ENCODE measurements around the gene SNAPC4. TPM values are rescaled to one million over a fixed set of nuclear protein-coding genes. Genes with fewer than 3 reads are reported as not detected.

The SNAPC4 gene
- total RNA-seq, 1 experiment from 2014 or later: 29.7 TPM

GRCh38 chr9:136351252-136351800 lies 48.6 kb downstream of the SNAPC4 start:
- Histone ChIP-seq H3K23me2 (ENCODE audit: insufficient read length, low read depth, low read length, poor library complexity, severe bottlenecking) (no peaks in the 10 kb centered on the region), H3K4me2 (ENCODE audit: insufficient read depth, insufficient read length, low read length) (no peak overlapping the region), H2BK5ac (ENCODE audit: insufficient read length, low read length) (no peak overlapping the region), H4K5ac (ENCODE audit: insufficient read length, low read depth, low read length) (no peak overlapping the region), H2BK12ac (ENCODE audit: insufficient read length, low read depth, low read length) (no peak overlapping the region), H3K14ac (ENCODE audit: insufficient read depth, low read length) (no peak overlapping the region; the same call in 1 of the 2 replicates), H2AK5ac (ENCODE audit: insufficient read length, low read length) (no peak overlapping the region), H3K27me3 (ENCODE audit: insufficient read depth, low read length) (no peaks in the 10 kb centered on the region), H4K20me1 (ENCODE audit: control insufficient read depth, insufficient read depth, insufficient read length) (no peaks in the 10 kb centered on the region), H3K9me3 (ENCODE audit: control insufficient read depth, low read depth, low read length) (no peaks in the 10 kb centered on the region), H2BK20ac (ENCODE audit: low read depth, low read length, poor library complexity, severe bottlenecking) (no peak overlapping the region), H3K79me1 (ENCODE audit: insufficient read depth, low read depth, low read length, poor library complexity, severe bottlenecking) (no peaks in the 10 kb centered on the region), H2AFZ (ENCODE audit: low read length) (no peak overlapping the region), H3K4ac (ENCODE audit: low read depth, low read length) (no peak overlapping the region), H3K9ac (ENCODE audit: extremely low read depth, insufficient read length, low read length) (no peak overlapping the region), H4K91ac (ENCODE audit: insufficient read length, low read depth, low read length) (no peak overlapping the region), H2BK15ac (ENCODE audit: low read depth, low read length) (no peak overlapping the region), H3K79me2 (ENCODE audit: insufficient read depth, low read length) (no peaks in the 10 kb centered on the region), H3K27ac (ENCODE audit: insufficient read length, low read depth, low read length) (no peak overlapping the region), H4K8ac (replicated peaks; ENCODE audit: insufficient read length, low read depth, low read length) (no peak overlapping the region), H3K23ac (ENCODE audit: insufficient read length, low read depth, low read length) (no peak overlapping the region), H3K56ac (ENCODE audit: insufficient read length, low read depth, low read length) (no peak overlapping the region), H3T11ph (ENCODE audit: low read length) (no peak overlapping the region), H2BK120ac (ENCODE audit: low read depth, low read length, poor library complexity, severe bottlenecking) (no peak overlapping the region), H3K18ac (ENCODE audit: insufficient read length, low read depth, low read length) (no peak overlapping the region), H3K4me1 (ENCODE audit: insufficient read depth, low read length) (no peaks in the 10 kb centered on the region)
- no peak overlapping the region for H3K27ac Mint-ChIP-seq
- peaks cover 0 to 5% of the 10 kb centered on the region in 2 experiments; a peak in 2 of 4 replicates for H3K4me1 Mint-ChIP-seq
- no CpG with 5 or more reads among the region's 11 CpGs for WGBS (ENCODE audit: extremely low coverage, insufficient read length, low lambda C conversion rate)
- no peaks in the 10 kb centered on the region for H3K27me3 Mint-ChIP-seq (ENCODE audit: low read depth)
- TF ChIP-seq CTCF (conservative IDR thresholded peaks at IDR 0.05): no peak
- H3K4me3 Mint-ChIP-seq: no peak overlapping the region
- H3K9me3 Mint-ChIP-seq: no peaks in the 10 kb centered on the region
- no peaks in the 10 kb centered on the region; a peak in 1 of 7 replicates for H3K36me3 Mint-ChIP-seq (ENCODE audit: insufficient read depth in 1 of 3, low read depth in 3 of 3)
- DNase-seq: no peak

Other genes starting within 250 kb of the SNAPC4 start
- gene LHX3, start 195.0 kb downstream of the SNAPC4 start, total RNA-seq (2021): not detected in 2 replicates
- gene QSOX2, start 154.4 kb downstream of the SNAPC4 start, total RNA-seq (2021): 25.0 and 25.8 TPM in 2 replicates
- gene CCDC187, start 96.1 kb downstream of the SNAPC4 start, total RNA-seq (2021): 0.07 and 0.09 TPM in 2 replicates
- 22.1 and 24.7 TPM in 2 replicates for gene GPSM1, start 72.6 kb downstream of the SNAPC4 start, total RNA-seq (2021)
- gene DNLZ, start 36.4 kb downstream of the SNAPC4 start, total RNA-seq (2021): 22.3 and 24.8 TPM in 2 replicates
- gene CARD9, start 26.5 kb downstream of the SNAPC4 start, total RNA-seq (2021): 5.5 and 5.6 TPM in 2 replicates
- gene ENTR1, start 10.4 kb upstream of the SNAPC4 start, total RNA-seq (2021): 105 and 108 TPM in 2 replicates
- gene PMPCA, start 10.5 kb upstream of the SNAPC4 start, total RNA-seq (2021): 94.5 and 103 TPM in 2 replicates
- gene INPP5E, start 39.7 kb upstream of the SNAPC4 start, total RNA-seq (2021): 20.4 and 21.0 TPM in 2 replicates
- 52.1 and 56.4 TPM in 2 replicates for gene SEC16A, start 82.9 kb upstream of the SNAPC4 start, total RNA-seq (2021)
- gene NOTCH1, start 145.9 kb upstream of the SNAPC4 start, total RNA-seq (2021): 63.7 and 71.6 TPM in 2 replicates